Measurements from ENCODE around the gene FAM20A.

Gene FAM20A

GRCh38 chr17:68600931-68601564, at the start of gene FAM20A:
Gene FAM20A (minus strand): TSS chr17:68601367. CDS start chr17:68600666, 701 bp downstream.
- no peak for DNase-seq (ENCODE audit: low read depth, low spot score)

- DNase-seq (ENCODE audit: low read depth, low spot score): no peak
These were observed 48.2 kb upstream of the FAM20A start for GRCh38 chr17:68649324-68649723.

GRCh38 chr17:68646626-68647526, 45.7 kb upstream of the FAM20A start:
- DNase-seq (ENCODE audit: low read depth, low spot score): no peak

GRCh38 chr17:68642118-68642412, 40.9 kb upstream of the FAM20A start:
- DNase-seq (ENCODE audit: low read depth, low spot score): no peak

- no peak for DNase-seq (ENCODE audit: low read depth, low spot score)
These were observed 40.3 kb upstream of the FAM20A start for GRCh38 chr17:68641276-68642117.

GRCh38 chr17:68640242-68640989, 39.2 kb upstream of the FAM20A start:
- DNase-seq (ENCODE audit: low read depth, low spot score): no peak

GRCh38 chr17:68634345-68634876, 33.2 kb upstream of the FAM20A start:
- DNase-seq (ENCODE audit: low read depth, low spot score): no peak

- DNase-seq (ENCODE audit: low read depth, low spot score): no peak
These were observed 27.4 kb upstream of the FAM20A start for GRCh38 chr17:68628576-68628957.

GRCh38 chr17:68627956-68628575, 26.9 kb upstream of the FAM20A start:
- no peak for DNase-seq (ENCODE audit: low read depth, low spot score)

GRCh38 chr17:68624381-68624780, 23.2 kb upstream of the FAM20A start:
- DNase-seq (ENCODE audit: low read depth, low spot score): no peak

- DNase-seq (ENCODE audit: low read depth, low spot score): no peak
These were observed 22.6 kb upstream of the FAM20A start for GRCh38 chr17:68623811-68624210.

- DNase-seq (ENCODE audit: low read depth, low spot score): no peak
These were observed 21.3 kb upstream of the FAM20A start for GRCh38 chr17:68622423-68622822.

- no peak for DNase-seq (ENCODE audit: low read depth, low spot score)
These were observed 19.9 kb upstream of the FAM20A start for GRCh38 chr17:68621065-68621464.

- no peak for DNase-seq (ENCODE audit: low read depth, low spot score)
These were observed 15.2 kb upstream of the FAM20A start for GRCh38 chr17:68616334-68616733.

- no peak for DNase-seq (ENCODE audit: low read depth, low spot score)
These were observed 13.6 kb upstream of the FAM20A start for GRCh38 chr17:68614718-68615117.

- no peak for DNase-seq (ENCODE audit: low read depth, low spot score)
These were observed 12.7 kb upstream of the FAM20A start for GRCh38 chr17:68613739-68614298.

- no peak for DNase-seq (ENCODE audit: low read depth, low spot score)
These were observed 11.7 kb upstream of the FAM20A start for GRCh38 chr17:68612923-68613292.

- DNase-seq (ENCODE audit: low read depth, low spot score): no peak
These were observed 11.2 kb upstream of the FAM20A start for GRCh38 chr17:68612209-68612922.

GRCh38 chr17:68611353-68612208, 10.4 kb upstream of the FAM20A start:
- DNase-seq (ENCODE audit: low read depth, low spot score): no peak

All from smooth muscle cell of the brain vasculature (primary cell).